H1 (cell line): ENCODE results near the gene MMGT1. TPM values are rescaled to one million over a fixed set of nuclear protein-coding genes. Genes with fewer than 3 reads are reported as not detected.

Experiments used
- CTCF ChIA-PET: fragments of 300-600 bp; sonication (Branson Sonifier 250); formaldehyde crosslinking; loops from one replicate; lab custom pipeline; 2021; ENCODE audit not compliant: partially characterized antibody; lab: Charles Lee
- POLR2A ChIA-PET: fragments of 300-600 bp; sonication (Branson Sonifier 250); formaldehyde crosslinking; loops from one replicate; lab custom pipeline; 2021; ENCODE audit warnings: inconsistent platforms; ENCODE audit not compliant: partially characterized antibody; lab: Charles Lee
- DNase-seq, 2 experiments: peaks; one replicate each; pipeline versions ENCODE4 v3.0.0 to v3.0.0-alpha.2; 2010 to 2022; ENCODE audit warnings: low spot score in 2 of 2, low read depth in 1 of 2, mixed read lengths in 1 of 2
- FAIRE-seq: peaks from 2 replicates; lab custom pipeline; 2011; peaks lifted over from hg19 to GRCh38; lab: Jason Lieb, UNC
- H2AFZ ChIP-seq: 2 replicates; pipeline ENCODE4 v1.8.1; 2012; ENCODE audit warnings: low read length, inconsistent platforms
- H2AK5ac ChIP-seq: 2 replicates; pipeline ENCODE4 v1.6.1; 2013; ENCODE audit warnings: low read depth, low read length
- H2BK120ac ChIP-seq: replicated peaks from 2 replicates; pipeline ENCODE3; 2013; ENCODE audit warnings: low read depth, low read length, inconsistent platforms
- H2BK12ac ChIP-seq: 2 replicates; pipeline ENCODE4 v1.6.1; 2013; ENCODE audit warnings: low read depth, low read length
- H2BK15ac ChIP-seq: 2 replicates; pipeline ENCODE4 v1.6.1; 2013; ENCODE audit warnings: low read length
- H2BK20ac ChIP-seq: 2 replicates; pipeline ENCODE4 v1.6.1; 2013; ENCODE audit warnings: low read length
- H2BK5ac ChIP-seq: 2 replicates; pipeline ENCODE4 v1.6.1; 2013; ENCODE audit warnings: low read depth, low read length
- H3K14ac ChIP-seq: 2 replicates; pipeline ENCODE4 v1.6.1; 2013; ENCODE audit warnings: inconsistent platforms; ENCODE audit not compliant: insufficient read length
- H3K18ac ChIP-seq: 2 replicates; pipeline ENCODE4 v1.6.1; 2013; ENCODE audit warnings: low read length; ENCODE audit errors: extremely low read depth
- H3K23ac ChIP-seq: 2 replicates; pipeline ENCODE4 v1.6.1; 2013; ENCODE audit warnings: inconsistent platforms; ENCODE audit not compliant: insufficient read length
- H3K23me2 ChIP-seq: 2 replicates; pipeline ENCODE4 v1.6.1; 2013; ENCODE audit warnings: low read depth, low read length
- H3K27ac ChIP-seq: 2 replicates; pipeline ENCODE4 v1.6.1; 2011; ENCODE audit warnings: low read depth, low read length, inconsistent platforms
- H3K27me3 ChIP-seq, 4 experiments: replicated peaks in 1 of 4; 1 replicate in 1 of 4; 2 replicates in 3 of 4; pipeline versions ENCODE4 v1.6.1 to v1.8.1; 2011 to 2013; ENCODE audit warnings: low read length in 3 of 4, mild to moderate bottlenecking in 3 of 4, inconsistent platforms in 2 of 4, mixed read lengths in 2 of 4, moderate library complexity in 1 of 4; ENCODE audit not compliant: control insufficient read depth in 3 of 4, insufficient read depth in 3 of 4; ENCODE audit errors: extremely low read depth in 1 of 4
- H3K36me3 ChIP-seq, 4 experiments: 2 replicates each; pipeline versions ENCODE4 v1.6.1 to v1.8.1; 2011 to 2013; ENCODE audit warnings: mild to moderate bottlenecking in 4 of 4, low read length in 3 of 4, moderate library complexity in 2 of 4, control low read depth in 1 of 4, inconsistent platforms in 1 of 4; ENCODE audit not compliant: insufficient read depth in 4 of 4, control insufficient read depth in 2 of 4
- H3K4ac ChIP-seq: replicated peaks from 2 replicates; pipeline ENCODE3; 2013; ENCODE audit warnings: low read length, low read depth, mixed read lengths, inconsistent platforms; ENCODE audit not compliant: insufficient read length
- H3K4me1 ChIP-seq, 4 experiments: replicated peaks in 1 of 4; 1 replicate in 1 of 4; 2 replicates in 3 of 4; pipeline versions ENCODE4 v1.6.1 to v1.8.1; 2011 to 2013; ENCODE audit warnings: low read length in 3 of 4, inconsistent platforms in 2 of 4, mixed read lengths in 1 of 4; ENCODE audit not compliant: insufficient read depth in 4 of 4, control insufficient read depth in 3 of 4
- H3K4me2 ChIP-seq, 2 experiments: 2 replicates each; pipeline versions ENCODE4 v1.6.1 to v1.8.1; 2011 to 2013; ENCODE audit warnings: low read depth in 2 of 2, low read length in 2 of 2, control low read depth in 1 of 2, inconsistent platforms in 1 of 2, mild to moderate bottlenecking in 1 of 2; ENCODE audit not compliant: insufficient read depth in 1 of 2
- H3K4me3 ChIP-seq, 4 experiments: fragments of 200-600, 300-600 bp in 1 of 4; sonication (generic), shearing (Covaris generic), sonication (Bioruptor Twin) in 1 of 4; 2 replicates each; pipeline versions ENCODE4 v1.5.1 to v1.8.1; 2011 to 2016; ENCODE audit warnings: low read length in 4 of 4, low read depth in 3 of 4, control low read depth in 2 of 4, inconsistent platforms in 2 of 4, mild to moderate bottlenecking in 2 of 4, mixed read lengths in 1 of 4, moderate library complexity in 1 of 4; ENCODE audit not compliant: insufficient read depth in 2 of 4; ENCODE audit errors: extremely low read depth in 1 of 4
- H3K56ac ChIP-seq: replicated peaks from 2 replicates; pipeline ENCODE3; 2013; ENCODE audit warnings: low read depth, mild to moderate bottlenecking, mixed read lengths, low read length, inconsistent platforms; ENCODE audit not compliant: insufficient read length
- H3K79me1 ChIP-seq: 2 replicates; pipeline ENCODE4 v1.6.1; 2013; ENCODE audit warnings: low read depth, low read length, control low read depth
- H3K79me2 ChIP-seq, 2 experiments: 2 replicates each; pipeline versions ENCODE4 v1.6.1 to v1.8.1; 2012 to 2013; ENCODE audit warnings: low read length in 2 of 2, mild to moderate bottlenecking in 2 of 2, inconsistent platforms in 1 of 2; ENCODE audit not compliant: insufficient read depth in 2 of 2, control insufficient read depth in 1 of 2
- H3K9ac ChIP-seq, 4 experiments: replicated peaks in 1 of 4; 1 replicate in 1 of 4; 2 replicates in 3 of 4; pipeline versions ENCODE4 v1.6.1 to v1.8.1; 2011 to 2013; ENCODE audit warnings: low read depth in 3 of 4, low read length in 3 of 4, control low read depth in 2 of 4, mild to moderate bottlenecking in 2 of 4, moderate library complexity in 2 of 4, inconsistent platforms in 1 of 4; ENCODE audit errors: extremely low read depth in 1 of 4
- H3K9me3 ChIP-seq, 2 experiments: 2 replicates each; pipeline versions ENCODE4 v1.6.1 to v1.8.1; 2012 to 2013; ENCODE audit warnings: mild to moderate bottlenecking in 2 of 2, moderate library complexity in 2 of 2, control low read depth in 1 of 2, inconsistent platforms in 1 of 2, low read depth in 1 of 2, low read length in 1 of 2, mixed read lengths in 1 of 2; ENCODE audit not compliant: insufficient read depth in 2 of 2
- H4K20me1 ChIP-seq, 2 experiments: replicated peaks in 1 of 2; 2 replicates each; pipeline versions ENCODE3 to v1.8.1; 2011 to 2013; ENCODE audit warnings: inconsistent platforms in 2 of 2, low read length in 2 of 2, mild to moderate bottlenecking in 1 of 2; ENCODE audit not compliant: insufficient read depth in 2 of 2, control insufficient read depth in 1 of 2
- H4K5ac ChIP-seq: 2 replicates; pipeline ENCODE4 v1.6.1; 2013; ENCODE audit warnings: low read length, low read depth, mixed read lengths, inconsistent platforms; ENCODE audit not compliant: insufficient read length
- H4K8ac ChIP-seq: 2 replicates; pipeline ENCODE4 v1.8.0; 2013; ENCODE audit warnings: mild to moderate bottlenecking, moderate library complexity, low read length, inconsistent platforms; ENCODE audit not compliant: insufficient read depth; ENCODE audit errors: extremely low read depth
- H4K91ac ChIP-seq: replicated peaks from 2 replicates; pipeline ENCODE3; 2013; ENCODE audit warnings: low read length, mixed read lengths, inconsistent platforms; ENCODE audit not compliant: insufficient read length
- KDM1A ChIP-seq: fragments of 200-600, 300-600 bp; sonication (generic); IDR thresholded peaks from 2 replicates; pipeline ENCODE4 v1.7.1; 2016; ENCODE audit warnings: mild to moderate bottlenecking, low read length, borderline replicate concordance
- WGBS, 2 experiments: shearing (Covaris generic) in 1 of 2; methylation state at CpG; one replicate each; pipeline versions ENCODE4 v1.1.6 to v1.1.7; 2013 to 2015; ENCODE audit warnings: low lambda C conversion rate in 2 of 2, mixed read lengths in 2 of 2, inconsistent platforms in 1 of 2, low coverage in 1 of 2, missing lambda C conversion rate in 1 of 2; ENCODE audit not compliant: insufficient replicate concordance in 2 of 2, insufficient coverage in 1 of 2, insufficient read length in 1 of 2; ENCODE audit errors: extremely low coverage in 1 of 2, missing lambda C conversion rate in 1 of 2; 5-methylcytosine and 5-hydroxymethylcytosine counted together
- polyA plus RNA-seq, 7 experiments: library from polyadenylated mRNA; depleted of rRNA in 3 of 7; stranded (reverse) in 5 of 7; unstranded in 2 of 7; fragments of >200 nt in 5 of 7; fragments of 200-250 nt in 2 of 7; gene quantifications; 1 replicate in 5 of 7; 2 replicates in 1 of 7; 4 replicates in 1 of 7; pipeline versions ENCODE4 v1.2.1 to v1.2.3, GENCODE V29; 2011 to 2013; ENCODE audit warnings: missing spikeins in 2 of 7, mixed read lengths in 2 of 7
- total RNA-seq: library from RNA; stranded (reverse); fragmentation: NEBNext Ultra II Directional; extraction: Animal tissue kit (Norgen Biotek cat#: 25700); gene quantifications from 2 replicates; pipeline ENCODE4 v1.2.1, GENCODE V29; 2021
- TF ChIP-seq, protein P1 (sequence below): IDR thresholded peaks from 2 replicates; pipeline ENCODE4 v1.6.1; 2011; ENCODE audit warnings: low read length, improper control_type of control experiment

MMGT1 gene
- total and polyA plus RNA-seq, 2 of the 8 experiments (the other 6 are each of a cell fraction or from before 2014, with no cell fraction given) = 10.0 to 20.5 TPM

DNA sequence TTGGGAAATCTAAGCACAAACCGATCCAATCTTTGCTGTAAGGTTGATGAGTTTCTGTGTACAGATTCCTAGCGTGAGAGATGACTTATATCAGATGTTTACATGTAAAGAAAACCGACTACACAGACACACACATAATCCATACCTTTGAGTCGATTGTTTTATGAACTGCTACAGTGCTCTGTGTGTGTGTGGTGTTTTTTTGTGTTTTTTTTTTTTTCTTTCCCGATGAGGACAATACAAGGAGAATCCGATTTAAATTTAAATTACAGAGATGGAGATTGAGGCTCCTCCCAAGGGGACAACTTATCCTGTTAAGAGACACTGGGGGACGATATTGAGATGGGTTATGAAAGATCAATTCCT lies 11.0 kb upstream of the MMGT1 start:
- H4K5ac ChIP-seq = peak overlapping the region; percentile 96
- peaks cover 2% of the 10 kb centered on the region; the same call in 1 of the 2 replicates for H3K23me2 ChIP-seq
- TF ChIP-seq, protein P1, sequence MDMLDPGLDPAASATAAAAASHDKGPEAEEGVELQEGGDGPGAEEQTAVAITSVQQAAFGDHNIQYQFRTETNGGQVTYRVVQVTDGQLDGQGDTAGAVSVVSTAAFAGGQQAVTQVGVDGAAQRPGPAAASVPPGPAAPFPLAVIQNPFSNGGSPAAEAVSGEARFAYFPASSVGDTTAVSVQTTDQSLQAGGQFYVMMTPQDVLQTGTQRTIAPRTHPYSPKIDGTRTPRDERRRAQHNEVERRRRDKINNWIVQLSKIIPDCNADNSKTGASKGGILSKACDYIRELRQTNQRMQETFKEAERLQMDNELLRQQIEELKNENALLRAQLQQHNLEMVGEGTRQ = no peak
- TF ChIP-seq KDM1A = no peak
- peak overlapping the region; percentile 34 to 94 (median 60); a peak in 7 of 8 replicates for H3K4me3 ChIP-seq
- FAIRE-seq (no peak), DNase-seq (no peak)
- H3K9ac ChIP-seq = peak overlapping the region in 1 of 4 experiments; percentile 24; a peak in 3 of 7 replicates
- no peak overlapping the region for H2BK5ac ChIP-seq
- 25% methylated on average over 6 of the region's 7 CpGs; no CpG with 5 or more reads in 1 of the 2 experiments for WGBS, 2 experiments
- POLR2A ChIA-PET = interaction anchor here (2.6 kb wide), 1 partner anchor 10 kb away, joined by 14 read pairs; the partner anchor contains the start of gene MMGT1
- H3K79me2 ChIP-seq = peaks cover 0 to 32% of the 10 kb centered on the region in 2 experiments; a peak in 2 of 4 replicates
- H3K36me3 ChIP-seq = no peaks in the 10 kb centered on the region
- no peaks in the 10 kb centered on the region for H3K4me1 ChIP-seq
- H3K9me3 ChIP-seq = no peaks in the 10 kb centered on the region
- no peaks in the 10 kb centered on the region for H3K27me3 ChIP-seq
- H4K20me1 ChIP-seq = no peaks in the 10 kb centered on the region
- no peak overlapping the region for H2BK120ac ChIP-seq
- no peak overlapping the region for H2BK15ac ChIP-seq
- H3K4me2 ChIP-seq = peak overlapping the region; percentile 70 to 87
- H4K91ac ChIP-seq = no peak overlapping the region
- H4K8ac ChIP-seq = no peak overlapping the region
- no peak overlapping the region for H2AK5ac ChIP-seq
- H3K27ac ChIP-seq = no peak overlapping the region
- H2AFZ ChIP-seq = peak overlapping the region; percentile 88; the same call in 1 of the 2 replicates
- H3K56ac ChIP-seq = peak overlapping the region; percentile 25
- no peak overlapping the region for H3K4ac ChIP-seq
- H2BK12ac ChIP-seq = no peak overlapping the region
- H3K79me1 ChIP-seq = no peaks in the 10 kb centered on the region; the same call in 1 of the 2 replicates
- no peak overlapping the region for H3K18ac ChIP-seq
- CTCF ChIA-PET = interaction anchor here (1.0 kb wide), 1 partner anchor 14 kb away, joined by 4 read pairs; no protein-coding TSS in a partner anchor
- no peak overlapping the region for H2BK20ac ChIP-seq
- H3K23ac ChIP-seq = no peak overlapping the region
- H3K14ac ChIP-seq = no peak overlapping the region
